ENCODE data around the gene KRTAP4-12.
"Not testable (repeated sequence)": the region's sequence is repeated elsewhere in the genome, so short reads cannot be mapped to it uniquely, and the experiment has no call there.

Gene KRTAP4-12

DNA sequence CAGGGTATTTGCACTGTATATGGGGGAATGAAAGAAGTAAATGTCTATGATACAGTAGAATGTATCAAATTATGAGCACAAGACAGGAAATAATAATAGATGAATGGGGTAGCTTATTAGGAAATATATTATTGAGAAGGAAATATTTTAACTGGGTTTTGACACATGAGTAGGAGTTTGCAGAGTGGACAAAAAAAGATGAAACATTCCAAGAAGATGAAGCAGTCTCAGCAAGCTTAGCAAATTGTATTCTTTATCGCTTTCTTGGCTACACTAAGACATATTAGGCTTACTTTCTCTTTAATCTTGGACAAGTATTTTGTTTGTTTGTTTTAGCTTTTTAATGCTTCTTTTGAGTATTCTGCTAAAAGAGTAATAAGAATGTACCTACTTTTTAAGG is 20.1 kb downstream of the KRTAP4-12 start:
- H3K9ac ChIP-seq (ENCODE audit: low read length) = no peak overlapping the region
- no peak overlapping the region for H3K27ac ChIP-seq (ENCODE audit: low read depth, low read length, poor library complexity, severe bottlenecking)
- H3K27me3 ChIP-seq (ENCODE audit: insufficient read depth, low read length) = no peaks in the 10 kb centered on the region
- H3K4me2 ChIP-seq (ENCODE audit: low read length) = no peak overlapping the region
- H4K20me1 ChIP-seq (ENCODE audit: insufficient read depth, low read length) = no peaks in the 10 kb centered on the region
- TF ChIP-seq, protein P1, sequence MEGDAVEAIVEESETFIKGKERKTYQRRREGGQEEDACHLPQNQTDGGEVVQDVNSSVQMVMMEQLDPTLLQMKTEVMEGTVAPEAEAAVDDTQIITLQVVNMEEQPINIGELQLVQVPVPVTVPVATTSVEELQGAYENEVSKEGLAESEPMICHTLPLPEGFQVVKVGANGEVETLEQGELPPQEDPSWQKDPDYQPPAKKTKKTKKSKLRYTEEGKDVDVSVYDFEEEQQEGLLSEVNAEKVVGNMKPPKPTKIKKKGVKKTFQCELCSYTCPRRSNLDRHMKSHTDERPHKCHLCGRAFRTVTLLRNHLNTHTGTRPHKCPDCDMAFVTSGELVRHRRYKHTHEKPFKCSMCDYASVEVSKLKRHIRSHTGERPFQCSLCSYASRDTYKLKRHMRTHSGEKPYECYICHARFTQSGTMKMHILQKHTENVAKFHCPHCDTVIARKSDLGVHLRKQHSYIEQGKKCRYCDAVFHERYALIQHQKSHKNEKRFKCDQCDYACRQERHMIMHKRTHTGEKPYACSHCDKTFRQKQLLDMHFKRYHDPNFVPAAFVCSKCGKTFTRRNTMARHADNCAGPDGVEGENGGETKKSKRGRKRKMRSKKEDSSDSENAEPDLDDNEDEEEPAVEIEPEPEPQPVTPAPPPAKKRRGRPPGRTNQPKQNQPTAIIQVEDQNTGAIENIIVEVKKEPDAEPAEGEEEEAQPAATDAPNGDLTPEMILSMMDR (IDR thresholded peaks at IDR 0.05; ENCODE audit: low read length) = no peak
- no peak for TF ChIP-seq EZH2 (IDR thresholded peaks at IDR 0.05; ENCODE audit: borderline replicate concordance, low read length)
- no peaks in the 10 kb centered on the region for H3K9me2 ChIP-seq (ENCODE audit: low read depth, low read length)
- H3K4me1 ChIP-seq (ENCODE audit: insufficient read depth, low read length, severe bottlenecking) = no peaks in the 10 kb centered on the region
- no peak overlapping the region for H2AFZ ChIP-seq (ENCODE audit: low read length)
- no peaks in the 10 kb centered on the region for H3K79me2 ChIP-seq (ENCODE audit: insufficient read depth, low read length)
- H3K36me3 ChIP-seq (ENCODE audit: insufficient read depth, low read length) = no peaks in the 10 kb centered on the region
- no peaks in the 10 kb centered on the region for H3F3A ChIP-seq (ENCODE audit: insufficient read depth, low read length)
- no peaks in the 10 kb centered on the region for H3K9me3 ChIP-seq (ENCODE audit: low read length)
- H3K4me3 ChIP-seq (ENCODE audit: low read depth, low read length, poor library complexity, severe bottlenecking) = no peak overlapping the region

DNA sequence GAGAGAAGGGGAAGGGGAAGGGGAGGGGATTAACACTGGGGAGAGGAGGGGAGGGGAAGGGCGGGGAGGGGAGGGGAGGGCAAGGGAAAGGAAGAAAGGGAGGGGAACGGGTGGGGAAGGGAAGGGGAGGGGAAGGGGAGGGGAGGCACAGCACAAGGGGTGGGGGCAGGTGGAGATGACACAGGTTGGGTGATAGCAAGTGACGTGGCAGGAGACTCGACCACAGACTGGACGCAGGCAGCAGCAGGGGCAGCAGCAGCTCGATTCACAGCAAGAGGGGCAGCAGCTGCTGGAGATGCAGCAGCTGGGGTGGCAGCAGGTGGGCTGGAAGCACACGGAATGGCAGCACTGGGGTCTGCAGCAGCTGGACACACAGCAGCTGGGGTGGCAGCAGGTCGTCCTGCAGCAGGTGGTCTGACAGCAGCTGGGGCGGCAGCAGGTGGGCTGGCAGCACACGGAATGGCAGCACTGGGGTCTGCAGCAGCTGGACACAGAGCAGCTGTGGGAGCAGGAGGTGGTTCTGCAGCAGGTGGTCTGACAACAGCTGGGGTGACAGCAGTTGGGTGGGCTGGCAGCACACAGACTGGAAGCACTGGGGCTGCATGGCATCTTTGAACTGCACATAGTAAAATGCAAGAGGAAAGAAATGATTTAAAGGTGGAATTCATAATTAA is 22.3 kb downstream of the KRTAP4-12 start, which contains the start of gene KRTAP4-16:
TSS of gene KRTAP4-16 (minus strand) at position 624 of the 674 bp plus-strand sequence. CDS start at position 624, 0 bp downstream.
- H3K9me2 ChIP-seq (ENCODE audit: low read depth, low read length) = no peaks in the 10 kb centered on the region
- H3K79me2 ChIP-seq (ENCODE audit: insufficient read depth, low read length) = no peaks in the 10 kb centered on the region
- H2AFZ ChIP-seq (ENCODE audit: low read length) = no peak within 1 kb of the TSS
- no peak within 1 kb of the TSS for H3K27ac ChIP-seq (ENCODE audit: low read depth, low read length, poor library complexity, severe bottlenecking)
- no peak within 1 kb of the TSS for H3K4me3 ChIP-seq (ENCODE audit: low read depth, low read length, poor library complexity, severe bottlenecking)
- TF ChIP-seq, protein P1 (IDR thresholded peaks at IDR 0.05; ENCODE audit: low read length) = no peak
- no peak for TF ChIP-seq EZH2 (IDR thresholded peaks at IDR 0.05; ENCODE audit: borderline replicate concordance, low read length)
- no peak within 1 kb of the TSS for H3K4me2 ChIP-seq (ENCODE audit: low read length)
- H4K20me1 ChIP-seq (ENCODE audit: insufficient read depth, low read length) = no peaks in the 10 kb centered on the region
- no peaks in the 10 kb centered on the region for H3K4me1 ChIP-seq (ENCODE audit: insufficient read depth, low read length, severe bottlenecking)
- H3F3A ChIP-seq (ENCODE audit: insufficient read depth, low read length) = no peaks in the 10 kb centered on the region
- H3K9me3 ChIP-seq (ENCODE audit: low read length) = no peaks in the 10 kb centered on the region
- no peaks in the 10 kb centered on the region for H3K27me3 ChIP-seq (ENCODE audit: insufficient read depth, low read length)
- H3K9ac ChIP-seq (ENCODE audit: low read length) = no peak within 1 kb of the TSS
- H3K36me3 ChIP-seq (ENCODE audit: insufficient read depth, low read length) = no peaks in the 10 kb centered on the region

DNA sequence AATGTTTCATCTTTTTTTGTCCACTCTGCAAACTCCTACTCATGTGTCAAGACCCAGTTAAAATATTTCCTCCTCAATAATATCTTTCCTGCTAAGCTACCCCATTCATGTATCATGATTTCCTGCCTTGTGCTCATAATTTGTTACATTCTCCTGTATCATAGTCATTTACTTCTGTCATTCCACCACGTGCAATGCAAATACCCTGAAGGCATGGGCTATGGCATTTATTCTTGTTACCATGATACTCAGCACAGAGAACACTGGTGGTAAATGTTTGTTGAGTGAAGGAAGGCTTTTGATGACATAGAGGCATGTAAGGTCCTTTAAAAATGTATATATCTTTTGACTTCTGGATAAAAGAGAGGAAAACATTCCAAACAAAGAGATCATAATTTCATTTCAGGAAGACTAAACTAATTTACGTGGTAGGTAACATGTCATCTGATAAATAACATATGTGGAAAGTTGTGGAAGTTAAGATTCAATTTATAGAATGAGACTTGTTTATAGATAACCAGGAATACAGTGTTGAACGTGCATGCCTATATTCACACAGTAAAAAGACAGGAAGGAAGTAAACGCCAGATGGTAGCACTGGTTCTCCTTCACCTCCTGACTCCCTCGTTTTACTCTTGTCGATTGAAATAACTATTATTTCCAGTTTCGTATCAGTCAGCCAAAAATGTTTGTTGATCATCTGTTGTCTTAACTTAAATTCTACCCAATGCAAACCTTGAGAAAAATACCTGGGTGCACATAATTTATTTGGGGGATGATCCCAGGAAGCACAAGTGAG is 24.1 kb downstream of the KRTAP4-12 start:
- not testable (repeated sequence) for H4K20me1 ChIP-seq (ENCODE audit: insufficient read depth, low read length)

More for the DNA sequence above, 24.1 kb downstream of the KRTAP4-12 start:
- not testable (repeated sequence) for H3K79me2 ChIP-seq (ENCODE audit: insufficient read depth, low read length); H3K27me3 ChIP-seq (ENCODE audit: insufficient read depth, low read length); H3K4me2 ChIP-seq (ENCODE audit: low read length); H3K27ac ChIP-seq (ENCODE audit: low read depth, low read length, poor library complexity, severe bottlenecking); H3K4me1 ChIP-seq (ENCODE audit: insufficient read depth, low read length, severe bottlenecking); H3K9ac ChIP-seq (ENCODE audit: low read length); H3K9me3 ChIP-seq (ENCODE audit: low read length); H3K9me2 ChIP-seq (ENCODE audit: low read depth, low read length); H2AFZ ChIP-seq (ENCODE audit: low read length); H3K36me3 ChIP-seq (ENCODE audit: insufficient read depth, low read length); H3F3A ChIP-seq (ENCODE audit: insufficient read depth, low read length); H3K4me3 ChIP-seq (ENCODE audit: low read depth, low read length, poor library complexity, severe bottlenecking)

Data from OCI-LY1 (cell line).